Fibroblast of skin of left quadriceps (primary cell): ENCODE results near the gene PDE1C.
"Not testable (repeated sequence)": the region's sequence is repeated elsewhere in the genome, so short reads cannot be mapped to it uniquely, and the experiment has no call there.

Experiments used
- DNase-seq, 2 experiments: peaks; one replicate each; pipeline ENCODE4 v3.0.0-alpha.2; 2013; ENCODE audit warnings: low read depth in 2 of 2

The PDE1C gene

GRCh38 chr7:32043688-32044087 lies 26.5 kb downstream of the PDE1C start:
- no peak for DNase-seq

GRCh38 chr7:32042900-32043299 lies 27.3 kb downstream of the PDE1C start:
- DNase-seq = no peak

GRCh38 chr7:32039000-32039756 lies 31.0 kb downstream of the PDE1C start:
- no peak for DNase-seq

GRCh38 chr7:32037650-32038198 lies 32.5 kb downstream of the PDE1C start:
- no peak for DNase-seq

GRCh38 chr7:32036557-32036956 lies 33.6 kb downstream of the PDE1C start:
- DNase-seq = no peak

- no peak for DNase-seq
These were observed 36.2 kb downstream of the PDE1C start for GRCh38 chr7:32034052-32034451.

- no peak for DNase-seq
These were observed 37.2 kb downstream of the PDE1C start for GRCh38 chr7:32033006-32033405.

GRCh38 chr7:32032211-32032610 lies 38.0 kb downstream of the PDE1C start:
- DNase-seq = no peak

- DNase-seq = no peak
These were observed 39.1 kb downstream of the PDE1C start for GRCh38 chr7:32030904-32031692.

- DNase-seq = no peak
These were observed 44.2 kb downstream of the PDE1C start for GRCh38 chr7:32026083-32026425.

GRCh38 chr7:32025381-32026082 lies 44.7 kb downstream of the PDE1C start:
- DNase-seq = no peak

GRCh38 chr7:32023376-32023775 lies 46.8 kb downstream of the PDE1C start:
- DNase-seq = no peak

GRCh38 chr7:32022966-32023365 lies 47.2 kb downstream of the PDE1C start:
- no peak for DNase-seq

GRCh38 chr7:32020551-32021159 lies 49.6 kb downstream of the PDE1C start:
- DNase-seq = no peak

GRCh38 chr7:32018845-32019578 lies 51.2 kb downstream of the PDE1C start:
- DNase-seq = no peak

GRCh38 chr7:32015133-32015532 lies 55.1 kb downstream of the PDE1C start:
- DNase-seq = no peak

GRCh38 chr7:32013471-32013870 lies 56.7 kb downstream of the PDE1C start:
- not testable (repeated sequence) for DNase-seq

- no peak for DNase-seq
These were observed 64.6 kb downstream of the PDE1C start for GRCh38 chr7:32005577-32005976.

GRCh38 chr7:32001948-32002347 lies 68.3 kb downstream of the PDE1C start:
- DNase-seq = no peak

- DNase-seq = no peak
These were observed 72.8 kb downstream of the PDE1C start for GRCh38 chr7:31997423-31997822.

- no peak for DNase-seq
These were observed 75.1 kb downstream of the PDE1C start for GRCh38 chr7:31995134-31995533.
